ENCODE measurements around the gene SLC51B.
"Not testable (repeated sequence)": the region's sequence is repeated elsewhere in the genome, so short reads cannot be mapped to it uniquely, and the experiment has no call there.

SLC51B gene

DNA sequence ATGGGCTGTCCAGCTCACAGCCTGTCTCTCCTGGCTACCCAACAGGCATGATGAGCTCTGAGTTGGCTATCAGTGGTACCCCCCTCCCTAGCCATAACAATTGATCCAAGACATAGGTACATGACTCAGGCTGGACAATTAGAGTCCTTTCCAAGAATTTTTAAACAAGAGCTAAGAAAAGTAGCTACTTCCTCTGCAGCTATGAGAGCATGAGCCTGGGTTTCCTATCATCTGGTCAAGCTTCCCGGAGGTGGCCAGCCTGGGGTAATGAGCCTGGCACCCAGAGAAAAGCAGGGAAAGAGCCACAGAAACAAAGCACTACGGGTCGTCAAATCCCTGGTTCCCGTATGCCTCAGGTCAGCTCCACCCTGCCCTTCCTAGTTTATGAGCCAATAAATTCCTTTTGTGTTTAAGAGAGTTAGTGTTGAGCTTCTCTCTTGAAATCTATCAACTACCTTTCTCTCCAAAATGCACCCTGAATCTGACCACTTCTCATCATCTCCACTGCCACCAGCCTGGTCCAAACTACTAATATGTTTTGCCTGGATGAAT is 2.3 kb upstream of the SLC51B start:
- DNase-seq, result no peak

DNA sequence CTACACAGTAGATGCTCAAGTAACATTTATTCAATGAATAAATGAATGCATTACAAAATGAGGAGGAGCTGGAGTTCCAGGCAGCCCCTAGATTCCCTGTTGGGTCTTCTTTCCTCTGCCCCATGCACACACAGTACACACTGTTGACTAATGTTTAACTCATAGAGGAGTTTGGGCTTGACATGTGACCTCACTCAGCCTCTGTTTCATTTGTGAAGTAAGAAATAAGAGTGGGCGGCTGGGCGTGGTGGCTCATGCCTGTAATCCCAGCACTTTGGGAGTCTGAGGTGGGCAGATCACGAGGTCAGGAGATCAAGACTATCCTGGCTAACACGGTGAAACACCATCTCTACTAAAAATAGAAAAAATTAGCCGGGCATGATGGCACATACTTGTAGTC is 969 bp upstream of the SLC51B start:
- DNase-seq, result not testable (repeated sequence)

- no peak for DNase-seq
Observed at GRCh38 chr15:65048241-65048640, 3.1 kb downstream of the SLC51B start.

- peak; percentile 90 for DNase-seq
Observed at GRCh38 chr15:65049418-65049840, 4.2 kb downstream of the SLC51B start.

DNA sequence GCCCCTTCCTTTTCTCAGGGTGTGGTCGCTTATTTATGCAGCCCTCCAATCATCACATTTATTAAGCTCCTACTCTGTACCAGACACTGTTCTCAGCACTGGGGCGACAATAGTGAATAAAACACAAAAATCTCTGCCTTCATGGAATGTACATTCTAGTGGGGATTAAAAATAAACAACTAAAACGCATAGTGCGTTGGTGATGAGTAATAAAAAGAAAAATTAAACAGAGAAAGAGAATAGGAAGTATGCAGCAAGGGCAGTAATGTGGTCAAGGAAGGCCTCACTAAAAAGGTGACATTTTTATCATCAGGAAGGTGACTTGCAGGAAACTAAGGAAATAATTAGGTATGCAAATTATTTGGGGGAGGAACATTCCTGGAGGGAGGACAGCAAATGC is 5.1 kb downstream of the SLC51B start:
- no peak for DNase-seq

DNA sequence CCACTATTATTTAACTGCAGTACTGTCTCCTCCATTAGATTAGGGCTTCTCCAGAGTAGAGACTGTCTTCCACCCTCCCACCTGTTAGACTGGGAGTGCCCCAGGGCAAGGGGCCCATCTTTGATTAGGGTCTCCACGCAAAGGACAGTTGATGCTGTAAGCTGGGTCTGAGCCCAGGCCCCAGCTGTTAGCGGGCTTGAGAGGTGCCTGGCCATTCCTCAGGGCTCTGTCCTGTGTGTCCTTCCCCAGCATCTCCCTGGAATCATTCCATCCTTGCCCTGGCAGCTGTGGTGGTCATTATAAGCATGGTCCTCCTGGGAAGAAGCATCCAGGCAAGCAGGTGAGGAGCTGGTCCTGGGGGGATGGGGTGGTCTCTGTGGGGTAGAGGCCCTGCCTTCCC is 6.1 kb downstream of the SLC51B start:
- DNase-seq, result no peak

GRCh38 chr15:65052956-65053355 is 7.8 kb downstream of the SLC51B start:
- DNase-seq, result no peak

DNA sequence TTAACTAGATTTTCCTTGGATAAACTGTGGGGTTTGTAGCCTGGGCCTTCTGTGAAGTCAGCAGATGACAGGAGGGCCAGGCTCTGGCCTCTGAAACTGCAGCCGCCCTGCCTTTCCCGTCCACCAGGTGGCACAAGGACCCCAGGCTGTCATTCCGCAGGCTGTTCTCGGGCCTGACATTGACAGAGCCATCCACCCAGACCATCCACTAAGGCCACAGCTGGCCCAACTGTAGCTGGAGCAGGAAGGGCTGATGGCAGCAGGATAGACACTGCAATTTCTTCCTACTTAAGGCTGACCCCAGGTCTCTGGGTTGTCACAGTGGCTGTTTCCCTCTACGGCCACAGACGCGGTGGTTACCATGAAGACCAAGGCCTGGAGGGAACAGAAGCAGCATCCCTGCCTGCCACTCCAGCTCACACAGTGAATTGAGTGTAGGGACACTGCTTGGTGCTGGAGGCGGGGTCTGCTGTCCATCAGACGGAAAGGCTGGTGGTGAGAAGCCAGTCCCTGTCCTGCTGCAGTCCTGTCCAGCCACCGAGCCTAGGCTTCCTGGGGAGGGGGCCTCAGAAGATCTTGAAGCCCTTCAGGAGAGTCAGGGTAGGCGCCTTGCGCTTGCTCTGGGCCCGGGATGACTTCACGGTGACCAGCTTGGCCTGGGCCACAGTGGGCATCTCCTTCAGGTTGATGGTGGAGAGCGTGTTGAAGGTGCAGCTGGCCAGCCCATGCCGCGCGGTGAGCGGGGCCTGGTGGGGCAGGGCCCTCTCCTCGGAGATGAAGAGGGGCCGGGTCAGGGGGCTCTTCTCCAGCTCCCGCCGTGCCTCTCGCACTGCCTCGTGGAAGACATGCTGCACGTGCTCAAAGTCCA is 9.4 kb downstream of the SLC51B start:
- DNase-seq, result peak; percentile 53

DNA sequence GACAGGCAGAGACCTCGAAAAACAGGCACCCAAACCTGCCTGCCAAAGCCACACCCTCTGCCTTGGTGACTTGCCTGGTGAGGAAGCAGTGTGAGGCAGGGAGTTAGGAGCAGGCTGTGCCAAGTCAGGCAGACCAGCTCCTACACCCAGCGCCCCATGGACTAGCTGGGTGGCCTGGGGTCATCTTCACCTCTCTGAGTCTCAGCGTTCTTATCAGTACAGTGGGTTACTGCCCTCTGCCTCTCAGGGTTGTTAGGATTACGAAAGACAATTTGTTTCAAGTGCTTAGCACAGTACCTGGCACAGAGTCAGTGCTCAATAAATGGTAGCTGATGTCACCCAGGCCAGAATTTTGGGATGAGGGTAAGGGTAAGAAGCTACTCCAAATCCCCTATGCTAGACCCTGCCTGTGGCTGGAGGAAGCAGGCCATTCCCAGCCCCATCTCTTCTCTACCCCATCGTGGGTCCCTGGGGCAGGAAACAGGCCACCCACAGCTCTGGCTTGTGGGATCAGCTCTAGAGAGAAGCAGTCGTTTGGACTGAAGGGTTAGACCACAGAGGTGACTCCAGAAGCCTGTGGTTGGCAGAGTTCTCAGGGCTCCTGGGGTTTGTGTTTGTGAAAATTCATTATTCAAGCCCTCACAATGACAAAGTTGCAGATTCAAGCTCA is 10.1 kb downstream of the SLC51B start:
- no peak for DNase-seq

GRCh38 chr15:65056106-65056505 is 10.9 kb downstream of the SLC51B start:
- no peak for DNase-seq

DNA sequence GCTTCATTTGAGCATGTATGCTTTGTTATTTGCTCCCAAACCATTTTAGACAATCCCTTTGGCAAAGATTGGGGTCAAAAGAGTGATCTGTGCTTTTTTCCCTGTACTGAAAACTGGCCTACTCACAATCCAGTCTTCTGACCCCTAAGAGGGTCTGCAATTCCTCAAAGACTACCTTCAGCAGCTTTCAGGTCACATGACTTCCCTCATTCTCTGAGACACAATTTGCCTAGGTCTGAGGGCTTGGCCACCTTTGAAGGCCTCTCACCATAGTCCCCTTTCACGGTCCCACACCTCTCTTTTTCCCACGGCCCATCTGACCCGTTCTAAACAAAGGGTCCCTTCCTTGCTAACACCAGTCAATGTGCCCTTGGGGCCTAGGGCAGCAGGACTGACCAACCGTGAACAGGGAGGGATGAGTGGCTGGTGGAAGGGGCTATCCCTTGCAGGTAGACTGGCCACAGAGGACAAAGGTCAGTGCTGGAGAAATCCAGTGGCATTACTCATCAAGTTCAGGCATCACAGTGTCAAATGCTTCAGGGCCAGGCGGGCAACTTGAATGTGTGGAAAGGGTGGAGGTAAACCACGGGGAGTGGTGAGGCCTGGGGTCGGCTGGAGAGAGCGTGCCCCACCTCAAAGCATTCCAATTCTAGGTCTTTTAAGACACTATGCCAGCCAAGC is 11.8 kb downstream of the SLC51B start:
- DNase-seq, result no peak

DNA sequence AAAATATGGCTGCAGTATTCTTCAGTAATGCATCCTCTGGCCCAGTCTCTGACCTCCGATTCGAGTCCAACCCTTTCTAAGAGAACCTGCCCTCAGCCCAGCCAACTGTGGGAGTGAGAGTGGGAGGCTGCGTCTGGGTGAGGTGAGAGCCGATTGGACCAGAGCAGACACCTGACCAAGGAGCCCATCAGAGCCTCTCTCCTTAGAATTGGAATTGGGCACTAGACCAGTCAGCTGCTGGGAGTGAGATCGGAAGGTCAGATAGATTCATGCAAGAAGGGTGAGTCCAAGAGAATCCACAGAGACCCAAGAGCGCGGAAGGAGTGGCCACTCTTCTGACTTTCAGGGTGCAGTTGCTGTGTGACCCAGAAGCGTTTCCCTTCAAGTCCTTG is 12.4 kb downstream of the SLC51B start:
- DNase-seq, result no peak

DNA sequence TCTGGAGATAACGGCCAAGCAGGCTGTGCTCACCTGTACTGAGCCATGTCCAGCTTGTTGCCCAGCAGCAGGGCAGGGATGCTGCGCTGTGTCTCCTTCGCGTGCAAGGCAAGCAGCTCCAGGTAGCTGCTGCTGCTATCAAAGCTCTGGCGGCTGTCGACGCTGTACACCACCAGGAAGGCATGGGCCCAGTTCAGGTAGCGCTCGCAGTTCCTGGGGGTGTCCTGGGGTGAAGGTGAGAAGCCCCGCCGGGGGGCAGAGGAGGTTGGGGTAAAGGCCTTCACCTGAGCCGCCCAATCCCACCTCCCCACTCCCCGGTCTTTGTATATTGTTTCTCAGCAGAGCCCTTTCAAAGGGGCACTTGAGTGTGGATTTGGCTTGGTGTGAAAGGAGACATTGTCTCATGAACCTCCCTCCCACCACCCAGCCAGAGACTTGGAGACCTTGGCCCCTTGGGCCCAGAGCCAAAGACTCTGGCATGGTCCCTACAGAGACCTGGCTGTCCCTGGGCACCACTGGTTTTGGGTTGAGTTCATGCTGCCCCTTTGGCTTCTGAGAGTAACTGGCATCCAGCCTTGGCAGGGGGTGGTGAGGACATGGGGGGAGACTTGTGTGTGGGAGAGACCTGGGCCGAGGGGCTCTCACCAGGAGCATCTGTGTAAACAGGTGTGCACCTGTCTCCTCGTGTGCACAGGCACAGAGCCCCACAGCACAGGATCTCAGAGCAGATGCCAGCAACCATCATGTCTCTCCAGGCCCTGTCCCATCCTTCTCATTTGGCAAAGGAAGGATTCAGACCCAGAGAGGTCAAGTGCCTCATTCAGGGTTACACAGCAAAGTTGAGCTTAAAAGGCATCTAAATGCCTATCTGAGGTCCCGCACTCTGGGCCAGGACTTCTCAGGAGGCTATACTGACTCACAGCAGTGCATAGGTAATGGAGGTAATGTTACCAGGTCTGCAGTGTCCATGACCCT is 13.5 kb downstream of the SLC51B start:
- no peak for DNase-seq

- DNase-seq, result no peak
Observed at GRCh38 chr15:65059369-65059750, 14.2 kb downstream of the SLC51B start.

GRCh38 chr15:65059931-65060596 is 14.9 kb downstream of the SLC51B start:
- DNase-seq, result no peak

DNA sequence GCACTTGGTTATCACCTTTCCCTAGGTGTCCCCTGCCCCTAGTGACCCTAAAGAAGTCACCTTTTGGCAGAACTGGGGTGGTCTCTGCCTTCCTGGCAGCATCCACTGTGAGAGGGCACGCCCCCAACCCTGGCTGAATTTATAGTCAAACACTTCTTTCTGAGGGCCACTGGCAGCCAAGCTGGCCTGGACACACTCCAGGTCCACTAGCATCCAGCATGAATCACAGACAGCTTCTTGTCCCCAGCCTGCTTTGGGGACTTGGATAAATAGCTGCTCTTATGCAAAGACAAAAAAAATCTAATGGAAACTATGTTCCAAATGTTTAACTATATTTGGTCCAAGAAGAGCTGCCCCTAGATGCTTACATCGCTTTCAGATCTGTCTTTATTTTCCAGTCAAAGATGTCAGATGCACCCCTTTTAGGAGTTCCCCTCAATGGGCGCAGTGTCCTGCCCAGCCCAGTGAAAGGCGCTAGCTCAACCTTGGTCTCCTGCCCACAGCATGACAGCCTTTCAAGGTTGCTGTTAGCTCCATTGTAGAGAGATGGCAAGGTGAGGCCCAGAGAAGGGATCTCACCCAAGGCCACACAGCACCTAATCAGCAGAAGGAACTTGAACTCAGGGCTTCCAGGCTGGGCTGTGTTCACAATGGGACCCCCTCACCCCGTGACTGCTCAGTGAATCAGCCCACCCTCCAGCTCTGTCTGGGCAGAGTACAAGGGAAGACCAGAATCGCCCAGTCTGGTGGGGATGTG is 15.6 kb downstream of the SLC51B start:
- no peak for DNase-seq

GRCh38 chr15:65062061-65062460 is 16.9 kb downstream of the SLC51B start:
- DNase-seq, result no peak

GRCh38 chr15:65062726-65063125 is 17.5 kb downstream of the SLC51B start:
- no peak for DNase-seq

- DNase-seq, result no peak
Observed at GRCh38 chr15:65066001-65066634, 20.9 kb downstream of the SLC51B start.

- DNase-seq, result no peak
Observed at GRCh38 chr15:65066635-65067316, 21.6 kb downstream of the SLC51B start.

All from stimulated activated CD4-positive, alpha-beta T cell treated with anti-CD3 and anti-CD28 coated beads, Interleukin-4, amount 100 ng/mL, for 24 hours (primary cell).